Stimulated activated CD8-positive, alpha-beta memory T cell treated with anti-CD3 and anti-CD28 coated beads, Interleukin-4, amount 100 ng/mL, for 48 hours (primary cell): ENCODE results near the gene SYT17.

Experiments
- DNase-seq: peaks from one replicate; pipeline ENCODE4 v3.0.0-alpha.2; 2020

SYT17 gene

DNA sequence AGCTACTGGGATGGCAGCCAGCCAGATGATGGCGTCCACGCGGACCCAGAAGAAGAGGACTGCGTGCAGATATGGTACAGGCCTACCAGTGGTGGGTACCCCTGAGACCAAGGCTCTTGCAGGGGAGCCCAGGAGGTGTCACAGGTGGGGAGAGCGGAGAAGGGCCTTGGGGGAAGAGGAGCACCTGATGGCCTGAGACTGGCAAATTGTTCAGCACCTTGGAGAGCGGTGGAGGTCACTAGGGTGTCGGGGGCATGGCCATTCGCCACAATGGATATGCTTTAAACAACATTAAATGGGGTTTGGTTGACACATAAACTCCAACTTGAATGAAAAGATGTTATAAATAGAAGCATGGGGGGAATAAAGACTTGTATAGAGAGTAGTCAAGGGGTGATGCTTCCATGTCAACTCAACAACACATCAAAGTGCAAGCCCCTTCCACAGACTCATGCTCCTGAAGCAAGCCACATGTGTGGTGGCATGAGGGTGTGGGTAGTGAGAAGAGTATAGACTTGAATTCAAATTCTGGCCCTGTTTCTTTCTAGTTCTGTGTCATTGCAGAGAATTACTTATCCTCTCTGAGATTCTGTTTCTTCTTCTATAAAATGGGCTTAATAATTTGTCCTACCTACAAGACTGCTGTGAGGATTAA lies 139.7 kb downstream of the SYT17 start:
- no peak for DNase-seq

DNA sequence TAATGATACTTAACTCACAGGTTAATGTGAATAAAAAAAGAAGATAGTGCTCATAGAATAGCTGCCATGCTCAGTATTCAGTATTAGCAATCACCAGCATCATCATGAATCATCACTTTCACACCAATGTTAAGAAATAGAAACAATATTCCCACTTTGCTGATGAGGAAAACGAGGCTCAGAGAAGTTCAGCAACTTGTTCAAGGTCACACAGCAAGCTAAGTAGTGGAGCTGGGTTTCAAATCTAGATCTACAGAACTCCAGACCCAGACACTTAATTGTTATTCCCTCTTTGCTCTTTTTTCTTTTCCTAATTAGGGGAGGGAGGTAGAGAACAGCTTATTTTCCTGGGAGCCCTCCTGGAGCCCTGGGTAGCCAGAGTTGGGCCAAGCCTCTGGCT lies 140.4 kb downstream of the SYT17 start:
- no peak for DNase-seq

DNA sequence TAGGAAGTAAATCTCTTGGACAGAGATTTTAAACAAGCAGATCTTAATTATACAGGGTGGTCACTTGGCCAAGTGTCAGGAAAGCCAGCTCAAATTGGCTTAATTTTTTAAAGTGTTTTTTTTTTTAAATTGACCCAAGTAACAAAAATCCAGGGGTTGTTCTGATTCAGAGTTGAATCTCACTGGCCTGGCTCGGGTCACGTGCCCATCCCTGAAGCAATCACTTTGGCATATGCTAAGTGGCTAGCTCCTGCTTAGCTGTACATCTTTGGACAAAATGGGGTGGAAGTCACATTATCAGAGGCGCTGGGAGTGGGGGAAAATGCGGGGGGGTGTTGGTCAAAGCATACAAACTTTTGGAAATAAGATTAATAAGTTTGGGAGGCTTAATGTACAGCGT lies 141.1 kb downstream of the SYT17 start:
- no peak for DNase-seq

DNA sequence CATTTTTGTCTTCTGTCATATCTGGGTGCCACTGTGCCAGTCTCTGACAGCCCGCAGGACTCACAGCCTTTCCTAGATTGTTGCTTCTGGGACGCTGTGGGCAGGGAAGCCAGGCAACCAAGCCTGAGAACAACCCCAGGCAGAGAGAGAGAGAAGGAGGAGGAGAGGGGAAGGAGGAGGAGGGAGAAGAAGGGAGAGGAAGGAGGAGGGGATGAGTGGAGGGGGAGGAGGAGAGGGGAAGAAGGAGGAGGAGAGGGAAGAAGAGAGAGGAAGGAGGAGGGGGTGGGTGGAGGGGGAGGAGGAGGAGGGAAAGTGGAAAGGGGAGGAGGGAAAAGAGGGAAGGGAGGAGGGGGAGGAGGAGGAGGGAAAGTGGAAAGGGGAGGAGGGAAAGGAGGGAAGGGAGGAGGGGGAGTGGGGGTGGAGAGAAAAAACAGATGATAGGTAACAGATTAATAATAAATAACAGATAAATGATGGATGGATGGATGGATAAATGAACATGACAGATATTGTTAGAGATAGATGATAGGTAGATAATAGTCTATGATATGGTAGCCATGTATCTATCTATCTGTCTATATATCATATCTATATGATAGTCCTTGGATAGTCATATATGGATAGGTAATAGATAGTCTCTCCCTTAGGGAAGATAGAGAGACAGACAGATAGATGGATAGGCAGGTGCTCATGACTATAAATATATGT lies 146.8 kb downstream of the SYT17 start:
- no peak for DNase-seq

DNA sequence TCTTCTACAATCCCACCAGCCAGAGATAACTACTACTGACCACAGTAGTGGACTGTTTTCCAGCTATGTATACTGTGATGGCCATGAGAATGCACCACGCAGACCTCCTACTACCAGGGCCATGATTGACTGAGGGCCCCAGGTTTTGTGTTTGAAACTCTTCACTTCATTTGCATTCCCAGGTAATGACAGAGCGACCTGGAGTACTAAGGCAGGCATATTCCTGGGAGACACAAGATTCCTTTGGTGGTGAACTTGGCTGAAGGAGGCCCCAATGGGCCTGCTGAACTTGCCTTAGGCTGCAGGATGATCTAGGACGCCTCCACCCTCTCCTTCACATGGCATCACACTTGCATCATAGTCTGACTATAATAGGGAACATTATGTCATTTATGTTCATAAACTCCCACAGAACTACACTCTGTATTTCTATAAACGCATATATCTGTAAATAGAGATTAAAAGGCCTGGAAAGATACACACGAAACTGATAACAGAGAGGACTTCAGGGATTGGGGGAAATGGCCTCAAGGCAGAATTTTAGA lies 147.9 kb downstream of the SYT17 start:
- no peak for DNase-seq

DNA sequence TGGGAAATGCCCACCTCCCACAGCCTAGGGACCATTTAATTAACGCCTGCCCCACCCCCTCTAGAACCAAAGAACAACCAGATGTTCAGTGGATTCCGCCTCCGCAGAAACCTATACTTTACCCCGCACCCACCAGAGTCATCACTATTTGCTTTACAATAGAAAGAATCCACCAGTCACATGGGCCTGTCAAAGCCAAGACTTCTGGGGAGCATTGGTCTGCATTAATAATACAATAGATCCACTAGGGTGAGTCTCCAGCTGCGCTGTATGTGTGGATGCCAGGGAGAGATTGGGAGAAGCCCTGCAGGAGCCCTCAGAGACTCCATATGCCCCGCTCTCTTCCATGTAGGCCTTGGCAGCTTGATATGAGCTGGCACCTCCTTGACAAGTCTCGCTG lies 148.8 kb downstream of the SYT17 start:
- no peak for DNase-seq
